ENCODE results near the gene ATP2C2. TPM values are rescaled to one million over a fixed set of nuclear protein-coding genes. Genes with fewer than 3 reads are reported as not detected.
A peak's percentile ranks its signal among the peaks of the same experiment; 100 is the strongest.
"Not testable (repeated sequence)": the region's sequence is repeated elsewhere in the genome, so short reads cannot be mapped to it uniquely, and the experiment has no call there.

Gene ATP2C2
- total RNA-seq, 1 donor from 2014 or later: not detected

DNA sequence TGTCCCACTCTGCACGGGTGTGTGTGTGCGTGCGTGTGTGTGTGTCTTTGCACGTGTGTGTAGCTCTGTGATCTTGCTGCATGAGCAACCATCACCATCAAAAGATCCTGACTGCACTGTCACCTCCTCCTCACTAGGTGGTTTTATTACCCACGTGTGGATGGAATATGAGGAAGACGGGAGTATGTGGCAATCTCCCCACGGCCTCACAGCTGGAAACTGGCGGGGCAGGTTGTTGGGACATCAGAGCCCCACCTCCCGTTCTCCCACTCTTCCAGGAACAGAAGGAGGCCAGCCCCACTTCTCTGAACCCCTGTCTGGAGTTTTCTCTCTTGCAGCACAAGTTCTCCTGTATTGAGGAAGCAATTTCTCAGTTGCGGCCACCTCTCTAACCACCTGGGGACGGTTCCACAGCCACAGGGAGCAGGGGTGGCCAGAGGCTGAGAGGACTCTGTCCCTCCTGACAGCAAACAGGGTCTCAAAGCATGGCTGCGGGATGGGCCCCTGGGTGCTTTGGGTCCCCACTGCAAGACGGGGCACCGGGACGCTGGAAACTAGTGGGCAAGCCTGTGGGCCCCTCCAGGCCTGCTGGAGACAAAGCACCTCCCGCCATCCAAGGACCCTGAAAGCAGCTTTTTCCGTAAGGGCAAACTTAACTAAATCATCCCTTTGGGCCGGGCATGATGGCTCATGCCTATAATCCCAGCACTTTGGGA lies 27.9 kb upstream of the ATP2C2 start:
- peaks cover 2% of the 10 kb centered on the region for H3K27me3 Mint-ChIP-seq (ENCODE audit: insufficient read depth, low read depth)
- H3K4me2 ChIP-seq: no peak overlapping the region
- H4K20me1 ChIP-seq (ENCODE audit: low read depth): no peaks in the 10 kb centered on the region
- no peaks in the 10 kb centered on the region for H3K4me1 ChIP-seq
- no peaks in the 10 kb centered on the region for H3K36me3 ChIP-seq
- no peak overlapping the region for H3K4me3 ChIP-seq
- H3K9me3 ChIP-seq (ENCODE audit: low read depth): no peaks in the 10 kb centered on the region
- H3K27ac Mint-ChIP-seq: no peak overlapping the region
- H3K4me3 Mint-ChIP-seq: no peak overlapping the region
- H3K27ac ChIP-seq: no peak overlapping the region
- H2AFZ ChIP-seq (replicated peaks): no peak overlapping the region
- no peak for DNase-seq (ENCODE audit: low spot score)
- H3K36me3 Mint-ChIP-seq: no peaks in the 10 kb centered on the region
- no peaks in the 10 kb centered on the region for H3K27me3 ChIP-seq
- peaks cover 15% of the 10 kb centered on the region for H3K9me3 Mint-ChIP-seq
- H3K79me2 ChIP-seq (ENCODE audit: low read depth): no peaks in the 10 kb centered on the region
- H3K9ac ChIP-seq: no peak overlapping the region
- no peaks in the 10 kb centered on the region for H3K4me1 Mint-ChIP-seq
- H3F3A ChIP-seq (ENCODE audit: low read depth): no peaks in the 10 kb centered on the region
- TF ChIP-seq EZH2phosphoT487 (IDR thresholded peaks at IDR 0.05) (no peak), EZH2 (IDR thresholded peaks at IDR 0.05) (no peak)
- TF ChIP-seq, protein P1, sequence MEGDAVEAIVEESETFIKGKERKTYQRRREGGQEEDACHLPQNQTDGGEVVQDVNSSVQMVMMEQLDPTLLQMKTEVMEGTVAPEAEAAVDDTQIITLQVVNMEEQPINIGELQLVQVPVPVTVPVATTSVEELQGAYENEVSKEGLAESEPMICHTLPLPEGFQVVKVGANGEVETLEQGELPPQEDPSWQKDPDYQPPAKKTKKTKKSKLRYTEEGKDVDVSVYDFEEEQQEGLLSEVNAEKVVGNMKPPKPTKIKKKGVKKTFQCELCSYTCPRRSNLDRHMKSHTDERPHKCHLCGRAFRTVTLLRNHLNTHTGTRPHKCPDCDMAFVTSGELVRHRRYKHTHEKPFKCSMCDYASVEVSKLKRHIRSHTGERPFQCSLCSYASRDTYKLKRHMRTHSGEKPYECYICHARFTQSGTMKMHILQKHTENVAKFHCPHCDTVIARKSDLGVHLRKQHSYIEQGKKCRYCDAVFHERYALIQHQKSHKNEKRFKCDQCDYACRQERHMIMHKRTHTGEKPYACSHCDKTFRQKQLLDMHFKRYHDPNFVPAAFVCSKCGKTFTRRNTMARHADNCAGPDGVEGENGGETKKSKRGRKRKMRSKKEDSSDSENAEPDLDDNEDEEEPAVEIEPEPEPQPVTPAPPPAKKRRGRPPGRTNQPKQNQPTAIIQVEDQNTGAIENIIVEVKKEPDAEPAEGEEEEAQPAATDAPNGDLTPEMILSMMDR (IDR thresholded peaks at IDR 0.05): no peak

DNA sequence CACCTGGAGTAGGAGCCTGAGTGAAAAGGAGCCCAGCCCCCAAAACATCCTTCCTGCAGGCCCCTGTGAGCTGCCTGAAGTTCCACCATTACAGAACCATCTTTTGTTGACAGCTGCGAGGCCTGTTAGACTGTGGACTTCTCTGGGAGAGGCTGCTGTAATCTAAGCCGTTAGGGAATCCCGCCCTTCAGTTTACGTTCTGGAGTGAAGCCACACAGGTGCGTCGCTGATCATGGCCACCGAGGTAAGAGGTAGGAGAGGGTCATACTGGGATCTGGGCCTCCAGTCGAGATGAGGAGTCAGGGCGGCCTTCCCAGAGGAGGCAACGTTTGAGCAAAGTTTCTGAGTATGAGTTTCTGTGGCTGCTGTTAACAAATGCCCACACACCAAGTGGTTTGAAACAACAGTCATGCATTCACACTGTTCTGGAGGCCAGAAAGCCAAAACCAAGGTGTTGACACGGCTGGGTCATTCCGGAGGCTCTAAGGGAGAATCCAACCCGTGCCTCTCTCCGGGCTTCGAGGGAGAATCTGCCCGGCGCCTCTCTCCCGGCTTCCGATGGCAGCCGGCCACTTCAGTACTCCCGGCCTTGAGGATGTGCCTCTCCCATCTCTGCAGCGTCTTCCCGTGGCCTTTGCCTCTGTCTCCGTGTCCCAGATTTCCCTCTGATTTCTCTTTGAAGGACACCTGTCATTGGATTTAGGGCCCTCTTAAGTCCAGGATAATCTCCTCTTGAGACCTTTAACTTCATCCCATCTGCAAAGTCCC lies 26.6 kb upstream of the ATP2C2 start:
- Histone ChIP-seq H3K79me2 (ENCODE audit: low read depth) (no peaks in the 10 kb centered on the region), H3K27ac (no peak overlapping the region), H3K4me2 (no peak overlapping the region), H3F3A (ENCODE audit: low read depth) (no peaks in the 10 kb centered on the region), H3K36me3 (no peaks in the 10 kb centered on the region), H3K9ac (no peak overlapping the region), H3K4me3 (no peak overlapping the region), H3K27me3 (no peaks in the 10 kb centered on the region), H3K4me1 (no peaks in the 10 kb centered on the region), H3K9me3 (ENCODE audit: low read depth) (no peaks in the 10 kb centered on the region), H2AFZ (replicated peaks) (no peak overlapping the region), H4K20me1 (ENCODE audit: low read depth) (no peaks in the 10 kb centered on the region)
- peak overlapping the region; percentile 60 for H3K27ac Mint-ChIP-seq
- no peaks in the 10 kb centered on the region for H3K36me3 Mint-ChIP-seq
- DNase-seq (ENCODE audit: low spot score): no peak
- H3K27me3 Mint-ChIP-seq (ENCODE audit: insufficient read depth, low read depth): peaks cover 2% of the 10 kb centered on the region
- H3K4me3 Mint-ChIP-seq: no peak overlapping the region
- H3K4me1 Mint-ChIP-seq: no peaks in the 10 kb centered on the region
- TF ChIP-seq, protein P1 (IDR thresholded peaks at IDR 0.05): no peak
- TF ChIP-seq EZH2 (IDR thresholded peaks at IDR 0.05): no peak
- H3K9me3 Mint-ChIP-seq: peaks cover 8% of the 10 kb centered on the region

DNA sequence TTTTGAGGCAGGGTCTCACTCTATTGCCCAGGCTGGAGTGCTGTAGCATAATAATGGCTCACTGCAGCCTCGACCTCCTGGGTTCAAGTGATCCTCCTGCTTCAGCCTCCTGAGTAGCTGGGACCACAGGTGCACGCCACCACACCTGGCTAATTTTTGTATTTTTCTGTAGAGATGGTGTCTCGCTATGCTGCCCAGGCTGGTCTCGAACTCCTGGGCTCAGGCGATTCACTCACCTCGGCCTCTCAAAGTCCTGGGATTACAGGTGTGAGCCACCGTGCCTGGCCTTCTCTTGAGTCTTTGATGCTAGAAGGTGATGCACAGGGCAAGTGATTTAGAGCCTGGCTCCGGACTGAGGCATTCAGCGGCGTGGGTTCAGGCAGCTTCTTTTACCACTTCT lies 24.5 kb upstream of the ATP2C2 start:
- not testable (repeated sequence) for H3K27me3 ChIP-seq; H3K9me3 ChIP-seq (ENCODE audit: low read depth); H4K20me1 ChIP-seq (ENCODE audit: low read depth); H3K27me3 Mint-ChIP-seq (ENCODE audit: insufficient read depth, low read depth); H3K9ac ChIP-seq; H2AFZ ChIP-seq (replicated peaks); DNase-seq (ENCODE audit: low spot score); H3K36me3 ChIP-seq; H3K27ac Mint-ChIP-seq; H3K9me3 Mint-ChIP-seq; H3F3A ChIP-seq (ENCODE audit: low read depth); H3K4me2 ChIP-seq; H3K4me3 Mint-ChIP-seq; H3K4me3 ChIP-seq; H3K27ac ChIP-seq; H3K4me1 ChIP-seq; H3K79me2 ChIP-seq (ENCODE audit: low read depth); H3K36me3 Mint-ChIP-seq; H3K4me1 Mint-ChIP-seq

DNA sequence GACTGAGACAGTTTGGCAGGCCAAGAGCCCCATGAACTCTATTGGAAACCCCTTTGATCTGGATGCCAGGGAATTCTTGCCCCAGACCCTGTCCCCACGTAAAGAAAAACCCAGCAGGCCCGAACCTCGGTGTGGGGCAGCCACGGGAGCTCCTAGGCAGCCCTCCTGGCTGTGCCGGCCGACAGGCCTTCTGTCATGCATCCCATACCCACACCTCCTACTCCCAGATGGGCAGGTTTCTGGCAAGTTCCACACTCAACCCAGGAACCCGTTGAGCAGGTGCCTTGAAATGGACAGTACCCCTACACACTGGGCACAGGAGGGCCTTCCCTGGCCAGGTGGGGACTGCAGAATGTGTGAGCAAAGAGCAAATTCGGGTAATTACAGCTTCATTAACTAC lies 23.6 kb upstream of the ATP2C2 start:
- no peaks in the 10 kb centered on the region for H3K4me1 Mint-ChIP-seq
- Histone ChIP-seq H2AFZ (replicated peaks) (no peak overlapping the region), H3K9me3 (ENCODE audit: low read depth) (no peaks in the 10 kb centered on the region), H3K79me2 (ENCODE audit: low read depth) (no peaks in the 10 kb centered on the region), H3K27me3 (no peaks in the 10 kb centered on the region), H3K4me3 (no peak overlapping the region), H3K4me2 (no peak overlapping the region), H3K36me3 (no peaks in the 10 kb centered on the region), H3K27ac (no peak overlapping the region), H3F3A (ENCODE audit: low read depth) (no peaks in the 10 kb centered on the region), H3K9ac (no peak overlapping the region), H3K4me1 (no peaks in the 10 kb centered on the region), H4K20me1 (ENCODE audit: low read depth) (no peaks in the 10 kb centered on the region)
- H3K4me3 Mint-ChIP-seq: no peak overlapping the region
- no peak for DNase-seq (ENCODE audit: low spot score)
- no peak for TF ChIP-seq EZH2 (IDR thresholded peaks at IDR 0.05)
- no peak for TF ChIP-seq EZH2phosphoT487 (IDR thresholded peaks at IDR 0.05)
- TF ChIP-seq, protein P1 (IDR thresholded peaks at IDR 0.05): no peak
- H3K27ac Mint-ChIP-seq: no peak overlapping the region
- H3K9me3 Mint-ChIP-seq: no peaks in the 10 kb centered on the region
- H3K27me3 Mint-ChIP-seq (ENCODE audit: insufficient read depth, low read depth): peaks cover 2% of the 10 kb centered on the region
- H3K36me3 Mint-ChIP-seq: no peaks in the 10 kb centered on the region

Data from neural progenitor cell (in vitro differentiated cells).